SK-N-SH (cell line): ENCODE data around the gene CCDC74B. TPM values are rescaled to one million over a fixed set of nuclear protein-coding genes. Genes with fewer than 3 reads are reported as not detected.
"Not testable (repeated sequence)": the region's sequence is repeated elsewhere in the genome, so short reads cannot be mapped to it uniquely, and the experiment has no call there.

Experiments
- CTCF ChIA-PET: fragments of 300-600, 350-600 bp; formaldehyde crosslinking; extraction: SDS; loops from one replicate; lab custom pipeline; 2021; lab: Yijun Ruan, JAX
- POLR2A ChIA-PET: fragments of 350-600 bp; sonication (Branson Sonifier 250); formaldehyde crosslinking; extraction: SDS; loops from one replicate; lab custom pipeline; 2020; ENCODE audit warnings: antibody characterized with exemption, inconsistent platforms; lab: Yijun Ruan, JAX
- DNase-seq: peaks from one replicate; pipeline ENCODE4 v3.0.0; 2012
- H2AFZ ChIP-seq: fragments of 200-600 bp; sonication (generic); 2 replicates; pipeline ENCODE4 v1.8.1; 2016; ENCODE audit warnings: antibody characterized with exemption, mild to moderate bottlenecking, low read depth
- H3F3A ChIP-seq: fragments of 200-600 bp; sonication (generic); replicated peaks from 2 replicates; pipeline ENCODE3; 2016; ENCODE audit warnings: antibody characterized with exemption, mild to moderate bottlenecking; ENCODE audit not compliant: insufficient read depth
- H3K27ac ChIP-seq, 2 experiments: fragments of 200-500 bp in 1 of 2; fragments of 200-600 bp in 1 of 2; sonication (Bioruptor generic) in 1 of 2; sonication (generic), shearing (Covaris generic) in 1 of 2; 2 replicates each; pipeline versions ENCODE4 v1.5.1 to v1.6.1; 2014 to 2016; ENCODE audit warnings: low read depth in 2 of 2, inconsistent platforms in 1 of 2, low read length in 1 of 2, mild to moderate bottlenecking in 1 of 2, mixed read lengths in 1 of 2
- H3K27me3 ChIP-seq: fragments of 200-600 bp; sonication (generic), shearing (Covaris generic); 2 replicates; pipeline ENCODE4 v1.6.1; 2016; ENCODE audit warnings: mixed run types; ENCODE audit not compliant: insufficient read depth
- H3K36me3 ChIP-seq, 2 experiments: fragments of 200-500 bp in 1 of 2; fragments of 200-600 bp in 1 of 2; sonication (Bioruptor generic) in 1 of 2; sonication (generic) in 1 of 2; replicated peaks in 1 of 2; 2 replicates each; pipeline versions ENCODE3 to v1.5.1; 2014 to 2016; ENCODE audit warnings: low read length in 1 of 2, mild to moderate bottlenecking in 1 of 2; ENCODE audit not compliant: insufficient read depth in 2 of 2, control insufficient read depth in 1 of 2
- H3K4me1 ChIP-seq, 2 experiments: fragments of 200-500 bp in 1 of 2; fragments of 200-600 bp in 1 of 2; sonication (Bioruptor generic) in 1 of 2; sonication (generic), shearing (Covaris generic) in 1 of 2; 2 replicates each; pipeline versions ENCODE4 v1.5.1 to v1.6.1; 2014 to 2016; ENCODE audit warnings: low read depth in 1 of 2, low read length in 1 of 2, mixed run types in 1 of 2; ENCODE audit not compliant: insufficient read depth in 2 of 2, control insufficient read depth in 1 of 2
- H3K4me2 ChIP-seq: fragments of 200-600 bp; sonication (generic), shearing (Covaris generic); 2 replicates; pipeline ENCODE4 v1.6.1; 2017; ENCODE audit warnings: mixed run types
- H3K4me3 ChIP-seq, 2 experiments: fragments of 200-500 bp in 1 of 2; fragments of 200-600 bp in 1 of 2; sonication (Bioruptor generic) in 1 of 2; sonication (generic), shearing (Covaris generic) in 1 of 2; 2 replicates each; pipeline versions ENCODE4 v1.5.1 to v1.8.1; 2014 to 2016; ENCODE audit warnings: low read depth in 2 of 2, inconsistent platforms in 1 of 2, low read length in 1 of 2, mild to moderate bottlenecking in 1 of 2, mixed read lengths in 1 of 2, moderate library complexity in 1 of 2
- H3K79me2 ChIP-seq: fragments of 200-600 bp; sonication (generic); 2 replicates; pipeline ENCODE4 v1.8.1; 2017; ENCODE audit warnings: mild to moderate bottlenecking; ENCODE audit not compliant: insufficient read depth
- H3K9ac ChIP-seq: fragments of 200-600 bp; sonication (generic); 2 replicates; pipeline ENCODE4 v1.6.1; 2017; ENCODE audit warnings: mixed run types
- H3K9me2 ChIP-seq: fragments of 200-600 bp; sonication (generic); 2 replicates; pipeline ENCODE4 v1.6.1; 2017; ENCODE audit warnings: mixed run types
- H3K9me3 ChIP-seq: fragments of 200-600 bp; sonication (generic); 2 replicates; pipeline ENCODE4 v1.6.1; 2017; ENCODE audit warnings: mixed run types, mild to moderate bottlenecking, moderate library complexity
- H4K20me1 ChIP-seq: fragments of 200-600 bp; sonication (generic); 2 replicates; pipeline ENCODE4 v1.6.1; 2017; ENCODE audit warnings: mild to moderate bottlenecking, mixed run types; ENCODE audit not compliant: insufficient read depth
- GABPA ChIP-seq: IDR thresholded peaks from 2 replicates; pipeline ENCODE4 v1.4.0; 2012; ENCODE audit warnings: low read depth, mild to moderate bottlenecking
- MEF2A ChIP-seq: IDR thresholded peaks from 2 replicates; pipeline ENCODE4 v1.4.0; 2012; ENCODE audit warnings: low read depth, borderline replicate concordance
- SIN3A ChIP-seq: IDR thresholded peaks from 2 replicates; pipeline ENCODE4 v1.6.1; 2012; ENCODE audit warnings: low read depth, mild to moderate bottlenecking, low read length, moderate library complexity, borderline replicate concordance
- TEAD4 ChIP-seq: IDR thresholded peaks from 2 replicates; pipeline ENCODE4 v1.4.0; 2012; ENCODE audit warnings: mild to moderate bottlenecking, borderline replicate concordance; ENCODE audit not compliant: insufficient read depth
- YY1 ChIP-seq: IDR thresholded peaks from 2 replicates; pipeline ENCODE4 v1.4.0; 2012; ENCODE audit warnings: low read depth, mild to moderate bottlenecking
- WGBS: methylation state at CpG from one replicate; pipeline ENCODE4 v1.1.6; 2017; ENCODE audit warnings: low lambda C conversion rate; 5-methylcytosine and 5-hydroxymethylcytosine counted together
- polyA plus RNA-seq, 3 experiments: library from polyadenylated mRNA; depleted of rRNA; stranded (reverse); fragments of >200 nt; gene quantifications; 2 replicates each; pipeline ENCODE4 v1.2.3, GENCODE V29; 2012
- TF ChIP-seq, protein P1 (sequence below): IDR thresholded peaks from 2 replicates; pipeline ENCODE4 v1.6.1; 2012; ENCODE audit warnings: mild to moderate bottlenecking, low read depth, low read length, moderate library complexity
- TF ChIP-seq, protein P2 (sequence below): IDR thresholded peaks from 2 replicates; pipeline ENCODE4 v1.4.0; 2012; ENCODE audit warnings: low read depth, borderline replicate concordance
- TF ChIP-seq, protein P3 (sequence below): fragments of 150-350 bp; IDR thresholded peaks from 2 replicates; pipeline ENCODE4 v1.6.1; 2017; ENCODE audit warnings: antibody characterized with exemption, low read length, low read depth, borderline replicate concordance
- TF ChIP-seq, protein P4 (sequence below): fragments of 200-600 bp; sonication (generic); IDR thresholded peaks from 2 replicates; pipeline ENCODE4 v1.6.1; 2017; ENCODE audit warnings: antibody characterized with exemption, mild to moderate bottlenecking, moderate library complexity
- TF ChIP-seq, protein P5 (sequence below): fragments of 150-350 bp; IDR thresholded peaks from 2 replicates; pipeline ENCODE4 v1.6.1; 2016; ENCODE audit warnings: mild to moderate bottlenecking, low read depth, low read length

The CCDC74B gene
- polyA plus RNA-seq, 1 of the 3 experiments (the other 2 are of a cell fraction) = 14.5 TPM

GRCh38 chr2:130150181-130151144 is 5.6 kb upstream of the CCDC74B start:
- H3K79me2 ChIP-seq = no peaks in the 10 kb centered on the region
- no peak for DNase-seq
- no peaks in the 10 kb centered on the region for H3K9me3 ChIP-seq
- peaks cover 0 to under 1% of the 10 kb centered on the region in 2 experiments; a peak in 1 of 4 replicates for H3K4me1 ChIP-seq
- no peak overlapping the region for H3K4me3 ChIP-seq
- H3K27me3 ChIP-seq = no peaks in the 10 kb centered on the region
- CTCF ChIA-PET = no interaction called here
- 96% methylated on average over 23 of the region's 23 CpGs for WGBS
- no peak overlapping the region for H3K27ac ChIP-seq
- TF ChIP-seq, protein P1, sequence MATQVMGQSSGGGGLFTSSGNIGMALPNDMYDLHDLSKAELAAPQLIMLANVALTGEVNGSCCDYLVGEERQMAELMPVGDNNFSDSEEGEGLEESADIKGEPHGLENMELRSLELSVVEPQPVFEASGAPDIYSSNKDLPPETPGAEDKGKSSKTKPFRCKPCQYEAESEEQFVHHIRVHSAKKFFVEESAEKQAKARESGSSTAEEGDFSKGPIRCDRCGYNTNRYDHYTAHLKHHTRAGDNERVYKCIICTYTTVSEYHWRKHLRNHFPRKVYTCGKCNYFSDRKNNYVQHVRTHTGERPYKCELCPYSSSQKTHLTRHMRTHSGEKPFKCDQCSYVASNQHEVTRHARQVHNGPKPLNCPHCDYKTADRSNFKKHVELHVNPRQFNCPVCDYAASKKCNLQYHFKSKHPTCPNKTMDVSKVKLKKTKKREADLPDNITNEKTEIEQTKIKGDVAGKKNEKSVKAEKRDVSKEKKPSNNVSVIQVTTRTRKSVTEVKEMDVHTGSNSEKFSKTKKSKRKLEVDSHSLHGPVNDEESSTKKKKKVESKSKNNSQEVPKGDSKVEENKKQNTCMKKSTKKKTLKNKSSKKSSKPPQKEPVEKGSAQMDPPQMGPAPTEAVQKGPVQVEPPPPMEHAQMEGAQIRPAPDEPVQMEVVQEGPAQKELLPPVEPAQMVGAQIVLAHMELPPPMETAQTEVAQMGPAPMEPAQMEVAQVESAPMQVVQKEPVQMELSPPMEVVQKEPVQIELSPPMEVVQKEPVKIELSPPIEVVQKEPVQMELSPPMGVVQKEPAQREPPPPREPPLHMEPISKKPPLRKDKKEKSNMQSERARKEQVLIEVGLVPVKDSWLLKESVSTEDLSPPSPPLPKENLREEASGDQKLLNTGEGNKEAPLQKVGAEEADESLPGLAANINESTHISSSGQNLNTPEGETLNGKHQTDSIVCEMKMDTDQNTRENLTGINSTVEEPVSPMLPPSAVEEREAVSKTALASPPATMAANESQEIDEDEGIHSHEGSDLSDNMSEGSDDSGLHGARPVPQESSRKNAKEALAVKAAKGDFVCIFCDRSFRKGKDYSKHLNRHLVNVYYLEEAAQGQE = no peak
- no peak for TF ChIP-seq GABPA
- TF ChIP-seq, protein P2, sequence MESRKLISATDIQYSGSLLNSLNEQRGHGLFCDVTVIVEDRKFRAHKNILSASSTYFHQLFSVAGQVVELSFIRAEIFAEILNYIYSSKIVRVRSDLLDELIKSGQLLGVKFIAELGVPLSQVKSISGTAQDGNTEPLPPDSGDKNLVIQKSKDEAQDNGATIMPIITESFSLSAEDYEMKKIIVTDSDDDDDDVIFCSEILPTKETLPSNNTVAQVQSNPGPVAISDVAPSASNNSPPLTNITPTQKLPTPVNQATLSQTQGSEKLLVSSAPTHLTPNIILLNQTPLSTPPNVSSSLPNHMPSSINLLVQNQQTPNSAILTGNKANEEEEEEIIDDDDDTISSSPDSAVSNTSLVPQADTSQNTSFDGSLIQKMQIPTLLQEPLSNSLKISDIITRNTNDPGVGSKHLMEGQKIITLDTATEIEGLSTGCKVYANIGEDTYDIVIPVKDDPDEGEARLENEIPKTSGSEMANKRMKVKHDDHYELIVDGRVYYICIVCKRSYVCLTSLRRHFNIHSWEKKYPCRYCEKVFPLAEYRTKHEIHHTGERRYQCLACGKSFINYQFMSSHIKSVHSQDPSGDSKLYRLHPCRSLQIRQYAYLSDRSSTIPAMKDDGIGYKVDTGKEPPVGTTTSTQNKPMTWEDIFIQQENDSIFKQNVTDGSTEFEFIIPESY = no peak
- TF ChIP-seq, protein P3, sequence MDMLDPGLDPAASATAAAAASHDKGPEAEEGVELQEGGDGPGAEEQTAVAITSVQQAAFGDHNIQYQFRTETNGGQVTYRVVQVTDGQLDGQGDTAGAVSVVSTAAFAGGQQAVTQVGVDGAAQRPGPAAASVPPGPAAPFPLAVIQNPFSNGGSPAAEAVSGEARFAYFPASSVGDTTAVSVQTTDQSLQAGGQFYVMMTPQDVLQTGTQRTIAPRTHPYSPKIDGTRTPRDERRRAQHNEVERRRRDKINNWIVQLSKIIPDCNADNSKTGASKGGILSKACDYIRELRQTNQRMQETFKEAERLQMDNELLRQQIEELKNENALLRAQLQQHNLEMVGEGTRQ = no peak
- TF ChIP-seq, protein P4, sequence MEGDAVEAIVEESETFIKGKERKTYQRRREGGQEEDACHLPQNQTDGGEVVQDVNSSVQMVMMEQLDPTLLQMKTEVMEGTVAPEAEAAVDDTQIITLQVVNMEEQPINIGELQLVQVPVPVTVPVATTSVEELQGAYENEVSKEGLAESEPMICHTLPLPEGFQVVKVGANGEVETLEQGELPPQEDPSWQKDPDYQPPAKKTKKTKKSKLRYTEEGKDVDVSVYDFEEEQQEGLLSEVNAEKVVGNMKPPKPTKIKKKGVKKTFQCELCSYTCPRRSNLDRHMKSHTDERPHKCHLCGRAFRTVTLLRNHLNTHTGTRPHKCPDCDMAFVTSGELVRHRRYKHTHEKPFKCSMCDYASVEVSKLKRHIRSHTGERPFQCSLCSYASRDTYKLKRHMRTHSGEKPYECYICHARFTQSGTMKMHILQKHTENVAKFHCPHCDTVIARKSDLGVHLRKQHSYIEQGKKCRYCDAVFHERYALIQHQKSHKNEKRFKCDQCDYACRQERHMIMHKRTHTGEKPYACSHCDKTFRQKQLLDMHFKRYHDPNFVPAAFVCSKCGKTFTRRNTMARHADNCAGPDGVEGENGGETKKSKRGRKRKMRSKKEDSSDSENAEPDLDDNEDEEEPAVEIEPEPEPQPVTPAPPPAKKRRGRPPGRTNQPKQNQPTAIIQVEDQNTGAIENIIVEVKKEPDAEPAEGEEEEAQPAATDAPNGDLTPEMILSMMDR = no peak
- no peak for TF ChIP-seq YY1
- TF ChIP-seq SIN3A = no peak
- TF ChIP-seq TEAD4 = no peak
- TF ChIP-seq, protein P5, sequence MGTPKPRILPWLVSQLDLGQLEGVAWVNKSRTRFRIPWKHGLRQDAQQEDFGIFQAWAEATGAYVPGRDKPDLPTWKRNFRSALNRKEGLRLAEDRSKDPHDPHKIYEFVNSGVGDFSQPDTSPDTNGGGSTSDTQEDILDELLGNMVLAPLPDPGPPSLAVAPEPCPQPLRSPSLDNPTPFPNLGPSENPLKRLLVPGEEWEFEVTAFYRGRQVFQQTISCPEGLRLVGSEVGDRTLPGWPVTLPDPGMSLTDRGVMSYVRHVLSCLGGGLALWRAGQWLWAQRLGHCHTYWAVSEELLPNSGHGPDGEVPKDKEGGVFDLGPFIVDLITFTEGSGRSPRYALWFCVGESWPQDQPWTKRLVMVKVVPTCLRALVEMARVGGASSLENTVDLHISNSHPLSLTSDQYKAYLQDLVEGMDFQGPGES = no peak
- no peak for TF ChIP-seq MEF2A
- no peaks in the 10 kb centered on the region for H3K9me2 ChIP-seq
- POLR2A ChIA-PET = no interaction called here
- H4K20me1 ChIP-seq = no peaks in the 10 kb centered on the region
- H3F3A ChIP-seq = no peaks in the 10 kb centered on the region
- peaks cover 0 to 24% of the 10 kb centered on the region in 2 experiments for H3K36me3 ChIP-seq
- no peak overlapping the region for H3K4me2 ChIP-seq
- H2AFZ ChIP-seq = no peak overlapping the region
- H3K9ac ChIP-seq = no peak overlapping the region

DNA sequence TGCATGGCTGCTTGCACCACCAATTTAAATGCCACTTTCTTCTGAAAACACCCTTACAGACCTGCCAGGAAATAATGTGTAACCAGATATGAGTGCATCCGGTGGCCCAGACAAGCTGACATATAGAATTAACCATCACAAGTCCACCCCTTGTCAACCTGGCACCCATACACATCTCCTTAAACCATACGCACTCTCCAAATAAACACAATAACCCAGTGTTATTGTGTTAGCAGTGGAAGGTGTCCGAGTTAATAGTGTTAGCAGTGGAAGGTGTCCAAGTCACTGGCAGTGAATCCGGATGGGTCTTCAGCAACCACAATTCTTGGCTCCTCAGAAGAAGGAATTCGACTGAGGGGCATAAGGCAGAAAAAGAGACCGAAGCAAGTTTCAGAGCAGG is 3.6 kb upstream of the CCDC74B start:
- peaks cover 0 to 12% of the 10 kb centered on the region in 2 experiments for H3K36me3 ChIP-seq
- H3K9ac ChIP-seq, POLR2A ChIA-PET, H3K27me3 ChIP-seq, H2AFZ ChIP-seq, H3K4me3 ChIP-seq, CTCF ChIA-PET, H3K79me2 ChIP-seq, DNase-seq, H3K9me2 ChIP-seq, H3K4me1 ChIP-seq, H4K20me1 ChIP-seq, H3F3A ChIP-seq, H3K27ac ChIP-seq, H3K9me3 ChIP-seq, H3K4me2 ChIP-seq: not testable (repeated sequence)
- WGBS = 87% methylated on average over 5 of the region's 6 CpGs
